NCI-H526 treated with DMSO at 0.1 percent for 48 hours (cell line): ENCODE measurements around the gene PBRM1.

Source experiments
- DNase-seq: peaks from one replicate; lab custom pipeline; 2025; lab: John Stamatoyannopoulos, UW

Gene PBRM1

DNA sequence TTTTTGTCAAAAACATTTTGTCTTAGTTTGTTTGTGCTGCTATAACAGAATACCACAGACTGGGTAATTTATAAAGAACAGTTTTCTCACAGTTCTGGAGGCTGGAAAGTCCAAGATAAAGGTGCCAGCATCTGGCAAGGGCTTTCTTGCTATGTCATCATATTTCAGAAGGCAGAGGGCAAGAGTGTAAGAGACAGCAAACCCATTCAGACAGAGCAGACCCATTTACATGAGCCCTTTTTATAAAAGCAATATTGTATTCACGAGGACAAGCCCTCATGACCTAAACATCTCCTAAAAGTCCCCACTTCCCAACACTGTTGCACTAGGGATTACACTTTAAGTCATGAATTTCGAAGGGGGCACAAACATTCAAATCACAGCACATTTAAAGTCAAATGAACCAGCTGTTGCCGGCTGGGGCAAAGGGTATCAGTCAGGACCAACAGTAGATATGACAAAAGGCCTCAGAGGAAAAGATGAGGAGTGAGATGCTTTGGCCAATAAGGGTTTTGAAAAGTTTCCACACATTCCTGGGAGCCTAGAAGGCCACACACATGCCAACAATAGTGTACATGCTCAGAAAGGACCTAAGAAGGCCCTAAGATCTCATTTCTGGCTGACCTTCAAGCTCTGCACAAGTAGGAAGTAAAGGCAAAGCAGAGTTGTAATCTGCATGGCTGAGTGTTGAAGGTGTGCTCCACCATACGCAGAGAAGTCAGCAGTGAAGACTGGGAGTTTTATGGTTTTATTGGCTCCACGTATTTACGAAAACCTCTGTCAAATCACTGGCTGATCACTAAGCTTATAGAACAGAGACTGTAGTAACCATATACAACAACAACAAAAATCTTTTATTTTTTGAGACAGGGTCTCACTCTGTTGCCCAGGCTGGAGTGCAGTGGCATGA lies 111.4 kb downstream of the PBRM1 start:
- DNase-seq = no peak

DNA sequence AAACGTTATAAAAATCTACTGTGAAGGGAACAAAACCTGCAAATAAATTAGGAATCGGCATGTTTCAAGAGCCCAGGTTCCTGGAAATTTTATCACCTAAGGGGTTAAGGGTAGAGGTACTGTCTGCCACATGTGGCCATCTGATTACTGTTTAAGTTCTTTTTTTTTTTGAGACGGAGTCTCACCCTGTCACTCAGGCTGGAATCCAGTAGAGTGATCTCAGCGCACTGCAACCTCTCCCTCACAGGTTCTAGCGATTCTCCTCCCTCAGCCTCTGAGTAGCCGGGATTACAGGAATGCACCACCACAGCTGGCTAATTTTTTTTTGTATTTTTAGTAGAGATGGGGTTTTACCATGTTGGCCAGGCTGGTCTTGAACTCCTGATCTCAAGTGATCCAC lies 113.5 kb downstream of the PBRM1 start:
- DNase-seq = no peak

DNA sequence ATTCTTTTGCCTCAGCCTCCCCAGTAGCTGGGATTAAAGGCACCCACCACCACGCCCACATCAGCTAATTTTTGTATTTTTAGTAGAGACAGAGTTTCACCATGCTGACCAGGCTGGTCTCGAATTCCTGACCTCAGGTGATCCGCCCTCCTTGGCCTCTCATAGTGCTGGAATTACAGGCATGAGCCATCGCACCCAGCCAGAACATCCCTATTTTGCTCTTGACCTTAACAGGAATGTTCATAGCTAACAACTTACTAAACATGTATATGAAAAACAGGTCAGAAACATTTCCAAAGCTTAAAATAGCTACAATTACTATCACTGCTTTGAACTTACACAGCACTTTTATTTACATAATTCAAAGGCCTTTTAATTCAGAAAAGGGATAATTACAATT lies 115.6 kb downstream of the PBRM1 start:
- DNase-seq = no peak

DNA sequence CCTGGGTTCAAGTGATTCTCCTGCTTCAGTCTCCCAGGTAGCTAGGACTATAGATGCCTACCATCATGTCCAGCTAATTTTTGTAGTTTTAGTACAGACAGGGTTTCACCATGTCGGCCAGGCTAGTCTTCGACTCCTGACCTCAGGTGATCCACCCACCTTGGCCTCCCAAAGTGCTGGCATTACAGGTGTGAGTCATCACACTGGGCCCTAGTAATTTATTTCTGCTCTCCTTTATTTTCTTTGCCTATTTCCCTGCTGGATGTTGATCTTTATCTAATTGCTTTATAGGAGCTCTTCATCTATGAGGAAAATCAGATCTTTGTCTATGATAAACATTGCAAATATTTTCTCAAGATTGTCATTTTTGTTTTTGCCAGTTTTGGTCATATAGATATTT lies 117.6 kb downstream of the PBRM1 start:
- no peak for DNase-seq

DNA sequence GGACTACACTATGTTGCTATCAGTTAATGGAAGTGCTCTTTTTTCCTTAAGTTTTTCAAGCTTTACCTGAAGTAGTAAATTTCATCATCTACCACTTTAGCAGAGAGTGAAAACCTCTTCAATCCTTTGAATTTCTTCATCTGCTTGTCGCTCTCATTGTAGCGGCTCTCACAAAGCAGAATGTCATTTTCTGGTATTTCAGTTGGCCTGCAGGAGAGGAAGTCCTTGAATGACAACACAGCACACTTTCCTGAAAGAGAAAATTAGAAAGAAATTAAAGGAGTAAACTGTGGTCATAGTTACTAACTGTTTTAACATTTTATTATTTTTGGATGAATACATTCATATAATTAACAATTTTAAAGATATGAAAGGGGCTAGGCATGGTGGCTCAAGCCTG lies 121.7 kb downstream of the PBRM1 start:
- no peak for DNase-seq

DNA sequence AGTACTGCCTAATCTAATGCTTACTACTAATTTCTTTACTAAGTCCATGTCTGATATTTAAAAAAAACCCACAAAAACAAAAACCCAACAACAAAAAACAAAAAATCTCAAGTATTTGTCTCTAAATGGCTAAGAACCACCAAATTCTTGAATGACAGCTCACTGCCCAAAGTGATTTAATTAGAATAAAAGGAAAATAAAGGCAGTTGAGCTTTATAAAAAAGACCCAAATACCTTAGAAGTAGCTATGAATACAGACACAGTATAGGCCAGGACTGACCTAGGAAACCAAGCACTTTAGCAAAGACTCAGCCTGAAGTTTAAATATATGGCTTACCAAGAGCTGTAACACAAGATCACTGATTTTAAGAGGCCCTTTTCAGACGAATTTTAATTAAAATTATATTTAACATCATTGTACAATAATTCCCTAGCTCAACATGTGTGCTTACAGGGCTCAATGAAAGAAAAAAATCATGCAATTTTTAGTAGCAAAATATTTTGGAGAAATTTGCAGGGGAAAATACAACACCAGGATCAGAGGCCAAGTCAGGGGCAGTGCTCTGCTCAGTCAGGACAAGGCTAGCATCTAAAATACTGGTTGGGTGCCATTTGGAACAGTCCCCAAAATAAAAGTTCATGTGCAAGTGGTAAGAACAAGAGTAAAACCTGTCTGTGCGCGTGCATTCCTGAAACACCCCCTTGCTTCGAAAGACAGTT lies 124.5 kb downstream of the PBRM1 start:
- no peak for DNase-seq

DNA sequence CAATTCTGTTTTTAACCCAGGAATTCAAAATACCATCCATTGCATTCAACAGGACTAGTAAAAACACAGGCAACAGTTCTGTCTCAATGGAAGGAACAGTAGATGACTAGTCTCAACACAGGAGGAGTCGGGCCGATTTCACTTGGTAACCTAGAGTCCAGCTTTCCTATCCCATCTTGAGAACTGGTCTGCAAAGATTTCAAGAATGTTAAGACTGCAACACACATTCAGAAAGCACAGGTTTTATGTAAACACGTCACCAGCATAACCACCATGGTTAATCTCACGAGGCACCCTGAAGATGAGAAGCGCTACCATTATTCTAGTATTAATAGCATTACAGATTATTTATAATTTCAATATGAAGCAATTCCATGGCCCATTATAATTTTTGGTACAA lies 127.3 kb downstream of the PBRM1 start:
- DNase-seq = no peak

DNA sequence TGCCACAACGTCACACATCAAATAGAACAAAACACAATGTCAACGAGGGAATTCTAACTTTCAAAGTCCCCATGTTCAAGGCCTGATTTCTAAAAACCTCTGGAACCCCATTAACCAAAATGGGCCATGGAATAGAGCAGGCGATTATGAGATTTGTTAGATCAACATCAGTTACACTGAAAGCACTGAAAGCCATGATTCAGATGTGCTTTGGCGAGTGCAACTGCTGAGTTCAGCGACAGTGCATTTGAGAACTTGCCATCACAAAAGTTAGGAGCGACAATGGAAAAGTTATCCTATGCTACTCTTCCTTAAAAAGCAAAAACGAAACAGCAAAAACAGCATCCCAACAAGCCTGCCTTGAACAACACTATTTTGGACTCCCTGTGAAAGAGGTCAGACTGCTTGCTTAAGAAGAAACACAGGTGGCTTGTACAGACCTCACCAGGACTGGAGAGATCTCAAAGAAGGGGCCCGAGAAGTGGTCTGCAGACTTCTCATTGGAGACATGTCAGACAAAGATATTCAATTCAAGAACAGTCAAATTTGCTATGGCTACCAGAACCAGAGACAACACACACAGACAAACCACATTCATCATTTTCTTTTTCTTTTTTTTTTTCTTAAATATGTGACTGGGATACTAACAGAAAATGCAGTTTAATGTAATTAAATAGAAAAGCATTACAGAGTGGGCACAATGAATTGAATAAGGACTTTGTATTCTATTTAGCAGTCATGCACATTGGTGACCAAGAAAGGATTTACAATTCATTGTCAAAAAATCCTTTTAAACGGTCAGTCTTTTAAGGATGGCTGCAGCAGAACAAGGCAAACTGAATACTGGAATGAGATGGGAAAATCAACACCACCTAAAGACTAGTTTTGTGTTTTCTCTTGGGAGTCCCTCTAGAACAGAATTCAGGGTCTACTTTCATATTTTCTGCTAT lies 128.4 kb downstream of the PBRM1 start:
- DNase-seq = no peak

DNA sequence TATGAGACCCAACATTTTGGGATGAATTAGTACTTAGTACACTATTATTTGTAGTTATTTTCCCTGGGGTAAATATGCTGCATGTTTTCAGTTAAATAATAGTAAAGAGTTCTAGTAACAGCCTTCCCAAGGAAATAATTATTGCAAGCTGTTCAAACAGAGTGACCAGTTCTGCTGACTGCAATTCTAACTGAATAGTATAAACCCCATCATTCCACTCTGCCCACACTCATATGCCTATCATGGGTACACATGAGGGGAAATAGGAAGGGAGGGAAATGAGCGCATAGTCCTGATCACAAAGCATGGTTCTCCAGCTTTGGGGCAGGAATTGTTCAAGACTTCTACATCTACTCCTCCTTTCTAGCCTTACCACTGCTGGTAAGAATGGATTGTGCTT lies 130.7 kb downstream of the PBRM1 start:
- no peak for DNase-seq

DNA sequence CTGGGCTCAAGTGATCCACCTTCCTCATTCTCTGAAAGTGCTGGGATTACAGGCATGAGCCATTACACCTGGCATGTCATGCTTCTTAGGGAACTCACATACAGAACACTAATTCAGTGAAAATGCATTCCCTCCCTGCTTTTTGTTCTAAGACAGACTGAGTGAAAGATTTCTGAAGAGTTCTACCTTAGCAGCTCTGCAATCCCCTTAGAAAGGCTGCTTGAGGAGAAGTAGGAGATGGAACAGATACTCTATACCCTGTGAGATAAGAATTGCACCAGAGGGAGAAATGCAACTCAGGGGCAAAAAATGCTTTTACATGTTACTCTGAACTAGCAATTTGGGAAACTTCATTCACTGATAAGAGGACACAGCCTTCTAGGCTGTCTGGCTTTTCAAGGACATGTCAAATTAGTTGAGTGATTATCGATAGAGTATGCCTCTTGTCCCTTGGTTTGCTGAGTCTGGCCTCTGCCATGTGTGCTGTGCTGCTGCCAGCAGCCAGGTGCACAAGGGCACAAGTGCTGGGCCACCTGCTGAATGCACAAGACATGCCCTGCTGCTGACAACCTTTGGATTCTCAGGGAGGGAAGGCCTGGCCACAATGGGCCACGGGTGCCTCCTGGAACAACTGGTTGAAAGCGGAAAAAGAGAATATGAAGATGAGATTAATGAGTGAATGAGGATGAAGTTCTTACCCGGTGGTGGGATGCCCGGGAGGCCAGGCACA lies 131.5 kb downstream of the PBRM1 start:
- DNase-seq = no peak

DNA sequence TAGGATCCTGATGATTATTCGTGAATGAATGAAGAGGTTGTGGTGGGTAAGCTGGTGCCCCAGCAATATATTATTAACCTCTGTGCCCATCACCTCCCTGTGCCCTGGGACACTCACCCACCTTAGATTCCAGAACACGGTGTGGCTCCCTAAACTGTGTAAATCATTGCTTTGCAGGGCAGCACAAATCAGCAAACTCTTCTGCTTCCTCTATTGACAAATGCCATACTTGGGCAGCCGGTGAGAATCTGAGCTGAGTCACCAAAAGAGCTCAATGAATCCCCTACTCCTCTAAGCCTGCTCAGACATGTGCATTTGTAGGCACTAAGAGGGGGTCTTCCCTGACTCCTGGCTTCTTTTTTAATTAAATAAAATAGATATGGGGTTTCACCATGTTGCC lies 133.6 kb downstream of the PBRM1 start:
- no peak for DNase-seq

DNA sequence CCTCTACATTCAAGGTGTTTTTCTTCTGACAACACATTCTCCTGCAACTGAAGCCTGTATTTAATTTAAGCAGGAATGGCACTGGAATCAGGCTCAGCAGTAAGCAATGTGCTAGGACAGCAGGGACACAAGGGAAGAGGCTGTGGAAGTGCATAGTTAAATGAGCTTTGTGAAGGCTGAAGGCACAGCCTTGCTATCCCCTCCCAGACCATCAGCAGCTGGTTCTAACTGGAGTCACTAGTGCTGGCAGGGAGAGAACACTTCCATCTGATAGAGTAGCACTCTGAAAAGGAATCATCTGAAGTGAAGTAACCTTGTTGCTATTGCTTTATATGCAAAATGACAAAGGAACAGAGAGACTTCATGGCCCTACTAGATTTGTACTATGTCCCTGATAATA lies 134.6 kb downstream of the PBRM1 start:
- DNase-seq = no peak

DNA sequence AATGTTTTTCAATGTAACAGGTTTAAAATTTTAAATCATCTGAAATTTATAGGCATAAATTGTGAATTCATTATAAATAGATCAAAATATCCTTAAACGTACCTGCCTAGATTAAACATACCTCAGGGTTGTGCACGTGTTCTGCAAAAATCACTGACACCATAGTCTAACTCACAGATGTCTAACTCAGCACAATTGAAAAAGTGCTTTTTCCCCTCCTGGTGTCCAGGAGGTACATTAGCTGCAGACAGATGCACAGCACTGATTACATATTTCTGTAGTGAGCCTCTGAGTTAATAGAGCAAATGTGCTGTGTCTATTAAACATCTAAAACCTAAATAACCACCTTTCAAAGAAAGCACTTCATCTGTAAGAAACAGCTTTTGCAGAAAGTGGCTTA lies 138.6 kb downstream of the PBRM1 start:
- no peak for DNase-seq

DNA sequence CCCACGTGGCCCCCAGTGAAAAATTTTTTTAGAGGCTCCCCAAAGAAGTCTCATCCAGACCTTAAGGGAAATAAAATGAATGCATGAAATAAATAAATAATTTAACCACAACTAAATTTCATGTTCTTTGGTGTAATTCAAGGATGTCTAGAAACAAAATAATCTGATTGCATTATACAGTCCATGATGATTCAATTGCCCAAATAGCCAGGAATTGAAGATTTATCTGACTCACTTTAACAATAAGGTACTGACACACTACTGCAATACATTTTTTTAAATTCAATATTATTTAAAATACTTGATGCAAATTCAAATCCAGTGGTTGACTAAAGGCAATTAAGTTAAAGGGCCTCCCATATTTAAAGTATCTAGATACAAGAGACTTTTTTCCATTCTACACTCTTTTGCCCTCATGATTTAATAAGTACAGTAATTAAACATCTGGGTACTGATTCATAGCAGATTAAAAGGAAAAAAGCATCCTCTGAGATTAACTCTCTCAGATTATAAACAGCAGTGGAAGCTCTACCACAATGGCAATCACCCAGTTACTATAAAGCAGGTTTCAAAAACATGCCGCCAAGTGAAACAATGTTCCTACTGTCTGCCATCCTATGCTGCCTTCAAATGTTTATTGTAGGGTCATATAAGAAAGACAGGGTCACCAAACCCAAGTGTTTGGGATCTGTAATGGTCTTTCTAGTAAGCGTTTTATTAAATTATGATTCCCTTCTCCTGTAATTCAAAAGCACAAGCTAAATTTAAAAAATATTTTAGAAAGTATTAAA lies 139.4 kb downstream of the PBRM1 start:
- no peak for DNase-seq

DNA sequence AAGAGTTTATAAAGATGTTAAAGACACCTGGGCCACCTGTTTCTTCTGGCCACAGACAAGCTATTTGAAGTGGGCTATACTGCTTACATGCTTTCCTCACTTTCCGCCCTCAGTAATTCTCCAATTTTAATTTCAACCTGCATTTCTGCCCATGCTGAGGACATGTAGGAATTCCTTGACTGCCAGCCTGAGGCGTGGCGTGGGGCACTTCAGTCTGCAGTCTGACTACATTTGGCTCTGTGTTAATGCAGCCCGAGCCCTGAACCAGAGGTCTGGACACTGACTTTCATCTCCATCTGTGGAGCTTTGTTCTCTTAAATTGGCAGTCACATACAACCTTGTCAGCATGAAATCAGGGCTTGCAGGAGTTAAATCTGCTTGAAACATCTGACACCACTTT lies 140.8 kb downstream of the PBRM1 start:
- no peak for DNase-seq

DNA sequence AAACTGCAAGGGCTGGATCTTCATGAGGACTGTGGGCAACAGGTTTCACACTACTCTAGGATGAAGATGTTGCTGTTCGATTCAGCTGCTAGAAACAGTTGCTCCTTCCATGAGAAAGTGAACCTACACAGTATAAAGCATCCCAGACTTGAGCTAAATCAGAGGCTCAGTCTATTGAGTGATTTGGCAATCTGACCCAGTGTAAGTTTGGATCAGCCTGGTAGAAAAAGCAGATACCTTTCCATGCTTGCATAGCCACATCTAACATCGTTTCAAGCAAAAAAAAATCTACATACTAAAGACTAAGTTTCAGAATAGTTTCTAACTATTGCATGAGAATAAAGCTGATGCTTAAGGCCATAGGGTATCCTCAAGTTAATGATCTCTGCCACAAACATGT lies 144.7 kb downstream of the PBRM1 start:
- no peak for DNase-seq

DNA sequence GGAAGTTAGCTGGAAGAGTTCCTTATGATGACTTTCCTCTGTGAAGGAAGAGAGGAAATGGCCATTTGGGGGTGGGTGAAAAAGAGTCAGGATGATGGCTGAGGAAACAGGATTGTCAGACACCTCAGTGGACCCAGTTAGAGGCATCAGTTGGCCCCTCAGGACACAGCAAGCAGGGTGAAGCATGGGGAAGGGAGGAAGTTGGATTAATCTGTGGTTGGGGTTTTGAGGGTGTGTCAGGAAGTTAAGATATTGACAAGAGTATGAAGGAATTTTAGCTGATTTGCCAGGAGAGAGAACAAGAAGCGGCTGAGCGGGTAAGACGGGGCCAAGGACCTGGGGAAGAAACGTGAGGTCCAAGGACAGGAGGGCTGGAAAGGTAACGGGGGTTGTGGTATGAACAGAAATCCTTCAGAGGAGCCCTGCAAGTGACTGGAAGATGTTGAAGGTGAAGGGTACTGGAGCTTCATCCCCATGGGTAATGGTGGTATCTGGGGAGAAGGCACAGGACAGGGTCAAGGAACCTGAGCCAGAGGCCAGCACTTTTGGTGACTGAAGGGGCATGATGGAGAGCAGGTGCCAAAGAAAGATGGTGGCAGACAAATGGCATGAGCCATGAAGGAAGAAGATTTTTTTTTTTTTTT lies 146.6 kb downstream of the PBRM1 start:
- DNase-seq = no peak

DNA sequence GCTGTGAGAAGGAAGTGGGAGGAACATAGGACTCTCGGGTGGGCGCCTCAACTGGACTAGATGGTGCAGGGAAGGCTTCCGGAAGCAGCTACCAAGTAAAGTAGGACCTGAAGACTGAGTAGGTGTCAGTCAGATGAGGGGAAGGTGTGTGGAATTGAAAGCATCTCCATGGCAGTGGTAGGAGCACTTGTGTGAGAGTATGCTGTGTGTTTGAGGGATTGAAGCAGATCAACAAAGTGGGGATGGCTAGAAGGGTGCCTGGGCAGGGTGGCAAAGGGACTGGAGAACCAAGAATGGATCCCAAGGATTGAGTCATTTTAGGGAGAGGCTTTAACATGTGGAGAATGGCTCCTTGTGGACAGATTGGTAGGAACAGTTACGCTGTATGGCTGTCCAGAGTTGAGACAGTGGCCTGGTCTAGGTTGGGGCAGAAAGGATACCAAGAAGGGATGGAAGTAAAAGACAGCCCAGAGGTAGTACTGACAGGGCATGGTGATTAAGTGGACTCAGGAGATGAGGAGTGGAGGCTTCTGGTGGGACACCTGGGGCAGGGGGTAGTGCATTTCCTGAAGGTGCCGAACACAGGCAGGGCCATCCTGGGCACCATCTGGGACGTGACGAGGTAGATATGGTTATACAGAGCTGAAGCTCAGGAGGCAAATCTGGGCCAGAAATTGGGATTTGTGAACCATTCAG lies 147.8 kb downstream of the PBRM1 start:
- no peak for DNase-seq

DNA sequence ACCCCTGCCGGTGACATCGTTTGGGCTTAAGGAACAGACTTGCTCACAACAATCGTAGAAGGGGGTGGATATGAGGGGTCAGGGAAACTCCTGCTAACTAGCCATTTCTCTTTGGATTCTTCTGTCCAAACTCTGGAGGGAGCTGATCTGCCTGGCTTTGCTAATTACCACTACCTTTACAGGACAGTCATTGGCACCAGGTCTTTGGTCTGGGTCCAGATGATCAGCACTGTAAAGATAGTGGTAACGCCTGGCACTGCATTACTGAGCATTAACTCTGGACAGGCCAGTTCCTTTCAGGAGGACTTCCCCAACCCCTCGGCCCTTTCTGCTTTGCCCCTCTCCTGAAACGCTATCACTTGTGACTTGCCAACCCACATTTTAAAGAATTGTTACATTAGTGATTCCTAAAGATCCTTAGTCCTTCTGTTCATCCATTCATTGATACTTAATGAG lies 148.5 kb downstream of the PBRM1 start:
- no peak for DNase-seq
